ENCODE measurements around the gene DCST1.
A peak's percentile ranks its signal among the peaks of the same experiment; 100 is the strongest.

DCST1 gene

DNA sequence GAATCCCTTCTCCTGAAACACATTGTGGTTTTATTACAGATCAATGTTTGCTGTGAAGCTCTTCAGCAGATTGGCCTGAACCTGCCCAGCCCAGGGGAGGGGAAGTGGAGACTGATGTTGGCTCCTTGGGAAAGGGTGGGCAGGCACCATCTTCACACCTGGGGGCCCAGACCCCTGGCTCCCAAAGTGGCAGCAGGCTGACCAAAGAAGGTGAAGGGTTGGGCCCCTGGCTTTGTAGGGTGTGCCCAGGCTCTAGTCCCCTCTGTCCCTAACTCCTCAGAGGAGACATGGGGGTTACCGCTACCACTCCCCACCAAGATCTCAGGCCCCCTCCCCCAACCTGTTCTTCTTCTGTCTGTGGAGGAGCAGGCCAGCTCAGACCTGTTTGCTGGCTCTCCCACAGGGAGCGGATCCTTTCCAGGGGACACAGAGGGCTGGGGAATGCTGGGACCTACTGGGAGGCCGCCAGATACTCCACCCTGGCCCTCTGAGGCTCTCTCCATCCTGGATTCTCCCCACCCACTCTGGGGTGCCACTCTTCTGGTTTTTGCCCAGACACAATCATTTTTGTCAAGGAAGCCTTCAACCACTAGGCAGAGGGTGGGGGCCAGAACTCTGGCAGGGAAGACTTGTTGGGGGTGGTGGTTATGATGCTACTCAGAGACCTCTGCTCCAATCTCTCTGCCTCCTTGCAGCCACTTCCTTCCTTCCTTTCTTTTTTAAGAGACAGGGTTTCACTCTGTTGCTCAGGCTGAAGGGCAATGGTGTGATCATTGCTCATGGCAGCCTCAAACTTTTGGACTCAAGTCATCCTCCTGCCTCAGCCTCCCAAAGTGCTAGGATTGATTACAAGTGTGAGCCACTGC lies 40.0 kb downstream of the DCST1 start:
- DNase-seq: no peak

DNA sequence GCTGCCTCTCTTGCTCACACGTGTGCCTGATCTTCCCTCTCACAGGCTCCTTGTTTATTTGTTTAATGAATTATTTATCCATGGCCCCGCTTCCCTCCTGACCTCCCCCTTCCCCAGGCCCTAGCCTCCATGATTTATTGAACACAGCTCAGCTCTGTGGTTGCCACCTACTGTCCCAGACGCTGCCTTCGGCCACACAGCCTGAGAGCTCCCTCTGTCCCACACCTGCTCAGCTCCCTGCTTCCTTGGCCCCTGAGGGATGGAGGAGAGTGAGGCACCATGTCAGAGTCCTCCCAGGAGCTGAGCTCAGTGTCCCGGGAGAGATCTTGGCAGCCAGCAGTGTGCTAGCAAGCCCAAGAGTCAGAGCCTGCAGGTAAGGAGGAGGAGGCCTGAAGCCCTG lies 41.9 kb downstream of the DCST1 start:
- no peak for DNase-seq

DNA sequence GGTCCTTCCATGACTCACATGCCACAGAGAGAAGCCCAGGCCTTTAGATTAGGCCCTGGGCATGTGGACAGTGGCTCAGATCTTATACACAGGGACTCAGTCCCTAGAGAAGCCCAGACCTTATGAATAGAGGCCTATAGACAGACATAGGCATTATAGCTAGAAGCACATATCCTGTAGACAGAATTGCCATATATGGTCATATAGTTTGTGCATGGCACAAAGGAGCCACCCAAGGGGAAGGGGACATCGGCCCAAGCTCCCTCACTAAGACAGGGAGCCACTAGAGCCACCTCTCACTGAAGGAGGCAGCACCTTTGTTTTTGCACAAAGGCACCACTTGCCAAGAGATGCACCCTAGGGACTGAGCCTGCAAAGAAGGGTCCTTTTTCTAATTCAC lies 42.7 kb downstream of the DCST1 start:
- no peak for DNase-seq

DNA sequence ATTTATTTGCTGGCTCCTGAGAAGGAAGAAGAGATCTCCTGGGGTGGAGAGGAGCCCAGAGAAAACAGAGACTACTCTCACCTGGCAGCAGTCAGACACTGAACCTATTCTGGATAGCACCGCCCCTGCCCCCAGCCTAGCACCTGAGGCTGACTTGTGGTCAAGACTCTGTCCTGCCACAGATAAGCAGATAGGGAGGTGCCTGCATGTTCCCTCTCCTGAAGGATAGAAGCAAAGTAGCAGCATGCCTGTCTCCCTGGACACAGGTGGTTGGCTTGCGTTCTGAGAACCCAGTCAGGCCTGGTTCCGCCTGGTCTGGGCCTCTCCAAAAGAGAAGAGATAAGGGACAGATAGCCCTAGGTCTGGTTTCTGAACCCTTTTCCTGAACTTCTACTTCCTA lies 43.7 kb downstream of the DCST1 start:
- DNase-seq: no peak

DNA sequence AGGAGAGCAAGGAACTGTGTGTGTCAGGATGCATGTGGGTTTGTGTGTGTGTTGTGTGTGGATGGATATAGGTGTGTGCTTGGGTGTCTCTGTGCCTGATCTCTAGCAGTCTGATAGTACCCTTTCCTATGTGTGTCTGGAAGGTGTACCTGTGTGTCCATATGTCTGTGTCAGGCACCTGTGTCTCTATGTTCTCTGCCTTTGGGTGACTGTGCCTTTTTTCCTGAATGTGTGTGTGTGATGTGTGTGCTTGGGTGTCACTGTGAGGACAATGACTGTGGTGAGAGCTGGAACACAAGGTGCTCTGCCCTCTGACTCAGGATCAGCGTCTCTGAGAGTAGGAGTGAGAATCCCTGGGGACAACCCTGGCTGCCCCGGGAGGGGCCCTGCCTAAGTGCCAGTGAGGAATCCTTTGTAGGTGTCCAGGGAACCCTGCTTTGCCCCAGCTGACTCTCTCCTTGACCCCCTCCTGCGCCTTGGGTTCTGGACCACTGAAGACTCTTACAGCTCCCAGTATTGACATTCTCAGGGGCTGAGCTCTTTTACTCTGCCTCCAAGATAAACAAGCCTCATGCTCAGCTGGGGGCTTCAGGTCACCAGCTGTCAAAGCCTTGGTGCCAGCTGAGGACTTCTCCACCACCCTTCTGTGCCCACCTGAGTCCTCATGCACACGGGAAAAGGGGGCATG lies 44.3 kb downstream of the DCST1 start:
- DNase-seq: no peak

DNA sequence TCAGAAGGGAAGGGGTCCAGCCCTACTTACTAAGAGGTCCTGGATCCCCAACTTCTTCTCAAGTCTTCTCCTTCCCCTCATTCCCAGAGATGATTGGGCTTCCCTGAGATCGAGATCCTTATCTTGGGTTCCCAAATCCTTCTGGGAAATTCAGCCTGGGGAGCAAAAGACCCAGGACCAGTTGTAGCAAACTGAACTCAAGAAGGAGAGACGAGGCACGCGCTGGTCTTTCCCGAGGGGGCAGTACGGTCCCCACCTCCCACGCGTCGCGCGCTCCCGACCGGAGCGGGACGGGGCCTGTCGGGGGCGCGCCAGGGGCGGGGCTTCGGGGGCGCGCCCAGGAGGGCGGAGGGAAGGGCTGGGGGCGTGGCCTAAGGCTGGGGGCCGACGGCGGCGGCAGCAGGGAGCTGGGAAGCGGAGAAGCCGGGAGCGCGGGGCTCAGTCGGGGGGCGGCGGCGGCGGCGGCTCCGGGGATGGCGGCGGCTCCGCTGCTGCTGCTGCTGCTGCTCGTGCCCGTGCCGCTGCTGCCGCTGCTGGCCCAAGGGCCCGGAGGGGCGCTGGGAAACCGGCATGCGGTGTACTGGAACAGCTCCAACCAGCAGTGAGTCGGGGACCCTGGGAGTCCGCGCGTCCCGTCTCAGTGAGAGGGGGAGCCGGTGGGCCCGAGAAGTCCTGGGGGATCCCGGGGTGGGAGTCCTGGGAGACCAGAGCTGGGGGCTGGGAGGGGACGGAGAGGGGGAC lies 45.0 kb downstream of the DCST1 start, which contains the start of gene EFNA3:
Gene EFNA3, plus strand, starts transcription at position 369 of the 741 bp plus-strand sequence. Its CDS starts 105 bp downstream, at position 474.
- peak; percentile 63 to 72 for DNase-seq

DNA sequence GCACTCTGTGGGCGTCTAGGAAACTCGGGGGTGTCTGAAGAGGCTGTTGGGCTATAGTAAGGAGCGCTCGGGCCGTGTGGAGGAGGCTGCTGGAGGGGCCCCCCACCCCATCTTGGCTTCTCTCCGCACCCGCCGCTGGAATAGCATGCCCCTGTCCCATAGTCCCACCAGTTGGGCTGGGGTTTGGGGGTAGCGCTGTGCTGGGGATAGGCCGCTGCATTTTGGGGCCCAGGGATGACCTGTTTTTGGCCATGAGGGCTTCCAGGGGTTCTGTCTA lies 45.5 kb downstream of the DCST1 start:
- DNase-seq: no peak

DNA sequence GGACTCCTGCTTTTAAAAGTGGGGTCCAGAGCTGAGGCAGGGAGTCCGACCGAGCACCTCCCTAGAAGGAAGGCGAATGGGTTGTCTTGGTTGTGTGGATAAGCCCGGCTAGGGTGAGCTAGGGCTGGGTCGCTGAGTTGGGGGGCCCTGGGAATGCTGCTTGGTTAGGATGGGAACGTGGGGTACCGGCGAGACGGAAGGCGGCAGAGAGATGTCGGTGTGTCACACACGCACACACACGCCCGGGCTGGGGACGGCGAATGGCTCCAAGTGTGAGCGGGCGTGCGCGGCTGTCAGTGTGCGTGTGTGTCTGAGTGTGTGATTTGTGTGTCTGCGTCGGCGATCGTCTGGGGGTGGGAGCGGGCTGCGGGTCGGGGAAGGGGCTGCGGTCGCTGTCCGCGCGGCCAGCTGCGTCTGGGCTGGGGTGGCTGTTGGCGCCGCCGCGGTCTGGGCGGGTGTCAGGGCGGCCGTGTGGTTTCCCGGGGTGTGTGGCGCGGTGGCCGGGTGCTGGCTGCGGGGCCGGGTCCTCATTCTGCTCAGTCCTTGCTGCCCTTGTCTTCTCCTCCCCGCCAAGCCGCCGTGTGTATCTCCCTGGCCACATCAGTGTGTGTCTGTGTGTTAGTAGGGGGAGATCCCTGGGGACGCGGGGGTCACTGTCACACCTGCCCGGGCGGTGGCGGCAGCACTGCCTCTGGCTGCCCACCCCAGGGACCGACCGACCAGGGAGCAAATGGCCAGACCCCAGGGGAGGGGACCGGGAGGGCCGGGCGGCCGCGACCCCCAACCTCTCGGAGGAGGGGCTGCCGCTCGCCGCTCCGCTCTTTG lies 46.1 kb downstream of the DCST1 start:
- DNase-seq: no peak

DNA sequence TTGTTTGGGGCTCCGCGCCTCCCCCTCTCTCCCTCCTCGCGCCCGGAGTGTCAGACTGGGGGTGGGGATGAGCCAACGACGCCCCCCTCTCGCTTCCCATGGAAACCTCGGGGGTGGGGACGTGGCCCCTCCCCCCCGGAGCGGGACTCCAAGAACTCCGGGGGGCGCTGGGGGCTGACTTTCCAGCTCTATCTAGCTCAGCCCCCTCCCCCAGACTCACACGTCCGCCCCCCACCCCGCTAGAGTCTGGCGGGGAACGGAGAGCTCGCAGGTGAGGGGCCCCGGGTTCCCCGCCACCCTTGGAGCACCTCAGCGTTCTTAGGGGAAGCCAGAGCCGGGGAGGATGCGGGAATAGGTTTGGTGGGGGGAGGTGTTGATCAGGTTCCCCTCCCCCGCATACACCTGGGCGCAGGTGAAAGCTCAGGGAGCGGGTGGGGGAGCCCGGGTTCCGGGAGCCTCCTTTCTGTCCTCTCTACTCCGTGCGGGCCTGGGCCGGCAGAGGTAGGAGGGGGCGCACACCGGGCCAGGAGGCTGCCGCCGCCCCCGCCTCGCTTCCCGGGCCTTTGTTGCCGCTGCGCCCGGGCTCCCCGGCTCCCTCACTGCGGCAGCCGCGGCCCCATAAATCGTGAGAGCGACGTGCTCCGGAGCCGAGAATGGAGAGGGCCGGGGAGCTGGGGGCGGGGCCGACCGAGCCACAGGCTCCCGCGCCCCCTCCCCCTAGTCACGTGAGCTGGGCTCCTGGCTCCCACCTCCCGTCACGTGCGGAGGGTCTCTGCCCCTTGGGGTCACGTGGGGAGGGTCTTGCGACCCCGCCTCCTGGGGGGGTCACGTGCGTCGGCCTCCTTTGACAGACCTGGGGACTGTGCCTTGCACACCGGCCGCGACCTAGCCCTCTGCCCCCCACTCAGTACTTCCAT lies 46.9 kb downstream of the DCST1 start:
- DNase-seq: no peak

DNA sequence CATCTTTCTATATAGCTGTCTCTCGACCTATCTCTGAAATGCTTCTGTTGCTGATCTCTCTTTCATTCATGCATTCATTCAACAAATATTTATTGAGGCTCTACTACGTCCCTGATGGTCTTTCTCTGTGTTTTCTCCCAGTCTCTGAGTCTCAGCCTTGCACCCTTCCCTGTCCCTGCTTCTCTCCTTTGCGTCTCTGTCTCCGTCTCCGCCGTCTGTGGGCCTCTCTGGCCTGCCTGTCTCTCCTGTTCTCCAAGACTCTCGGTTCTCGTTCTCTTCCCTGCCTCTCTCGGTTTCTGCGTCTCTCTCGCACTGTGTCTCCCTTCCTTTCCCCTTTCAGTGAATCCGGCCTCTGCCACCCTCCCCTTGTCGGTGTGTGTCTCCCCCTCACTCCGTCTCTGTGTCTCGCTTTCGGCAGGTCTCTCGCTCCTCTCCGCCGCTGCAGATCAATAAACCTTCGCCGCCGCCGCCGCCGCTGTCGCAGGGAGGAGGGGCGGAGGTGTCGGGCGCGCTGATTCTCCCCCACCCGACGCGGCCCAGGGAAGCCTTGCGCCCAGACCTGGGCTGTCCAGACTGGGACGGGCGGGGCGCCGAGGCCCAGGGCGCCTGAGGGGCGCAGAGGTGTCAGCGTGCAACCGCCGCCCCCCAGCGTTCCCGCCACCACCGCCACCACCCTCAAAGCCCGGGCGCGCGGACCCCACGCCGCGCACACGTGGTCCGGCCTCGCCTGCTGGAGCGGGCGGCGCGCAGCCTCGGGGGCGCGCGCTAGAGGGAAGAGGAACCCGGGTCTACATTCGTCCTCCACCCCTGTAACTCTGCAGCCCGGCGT lies 48.1 kb downstream of the DCST1 start:
- DNase-seq: peak in 1 of 2 donors; percentile 36

DNA sequence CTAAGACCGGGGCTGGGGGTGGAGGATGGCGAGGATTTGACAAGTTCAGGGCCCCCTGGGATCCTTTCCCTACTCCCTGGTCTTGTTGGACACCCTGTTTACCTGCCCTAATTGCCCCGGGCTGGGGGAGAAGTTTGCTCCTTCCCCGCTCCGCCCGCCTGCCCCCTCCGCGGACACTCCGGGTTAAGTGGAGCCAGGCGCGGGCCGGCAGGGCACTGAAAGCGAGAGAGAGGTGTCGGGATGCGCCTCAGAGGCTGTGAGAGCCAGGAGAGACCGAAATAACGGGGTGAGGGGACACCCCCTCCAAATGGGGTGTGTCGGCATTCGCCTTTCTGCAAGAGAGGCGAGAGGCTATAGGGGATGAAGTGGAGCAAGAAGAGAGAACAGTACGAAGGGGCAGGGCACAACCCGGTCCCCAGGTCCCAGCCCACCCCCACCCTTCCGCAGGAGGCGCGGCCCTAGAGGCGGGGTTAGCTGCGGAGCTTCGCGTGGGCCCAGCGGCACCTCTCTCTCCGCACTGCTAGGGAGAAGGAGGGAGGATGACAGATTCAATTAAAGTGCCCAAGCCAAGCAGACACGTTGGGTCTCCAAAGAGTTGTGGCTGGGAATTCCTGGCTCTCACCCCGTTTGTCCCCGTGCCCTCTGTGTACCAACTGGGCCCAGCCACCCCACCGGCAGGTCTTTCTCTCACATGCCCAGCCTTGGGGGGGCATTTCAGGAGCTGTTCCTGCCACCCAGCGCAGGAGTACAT lies 48.9 kb downstream of the DCST1 start:
- DNase-seq: no peak

DNA sequence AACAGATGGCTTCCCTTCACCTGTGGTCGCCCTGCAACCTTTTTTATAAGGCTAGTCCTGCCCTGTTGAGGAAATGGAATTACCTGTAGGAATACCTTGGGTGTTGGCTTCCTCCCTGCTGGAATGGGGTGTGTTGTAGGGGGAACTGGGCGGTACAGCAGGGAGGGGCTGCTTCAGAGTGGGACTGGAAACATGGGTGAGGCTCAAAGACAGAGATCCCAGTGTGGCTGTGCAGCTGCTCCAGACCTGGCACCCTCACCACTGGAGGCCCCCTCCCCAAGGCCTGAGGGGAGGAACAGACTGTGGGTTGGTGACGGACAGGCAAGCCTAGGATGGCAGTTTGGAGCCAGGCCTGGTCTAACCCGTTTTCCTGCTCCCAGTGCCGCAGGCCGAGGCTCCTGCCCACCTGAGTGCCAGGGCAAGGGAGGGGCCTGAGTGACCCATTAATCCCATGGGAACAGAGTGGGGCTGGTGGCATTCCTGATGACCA lies 49.5 kb downstream of the DCST1 start:
- no peak for DNase-seq

DNA sequence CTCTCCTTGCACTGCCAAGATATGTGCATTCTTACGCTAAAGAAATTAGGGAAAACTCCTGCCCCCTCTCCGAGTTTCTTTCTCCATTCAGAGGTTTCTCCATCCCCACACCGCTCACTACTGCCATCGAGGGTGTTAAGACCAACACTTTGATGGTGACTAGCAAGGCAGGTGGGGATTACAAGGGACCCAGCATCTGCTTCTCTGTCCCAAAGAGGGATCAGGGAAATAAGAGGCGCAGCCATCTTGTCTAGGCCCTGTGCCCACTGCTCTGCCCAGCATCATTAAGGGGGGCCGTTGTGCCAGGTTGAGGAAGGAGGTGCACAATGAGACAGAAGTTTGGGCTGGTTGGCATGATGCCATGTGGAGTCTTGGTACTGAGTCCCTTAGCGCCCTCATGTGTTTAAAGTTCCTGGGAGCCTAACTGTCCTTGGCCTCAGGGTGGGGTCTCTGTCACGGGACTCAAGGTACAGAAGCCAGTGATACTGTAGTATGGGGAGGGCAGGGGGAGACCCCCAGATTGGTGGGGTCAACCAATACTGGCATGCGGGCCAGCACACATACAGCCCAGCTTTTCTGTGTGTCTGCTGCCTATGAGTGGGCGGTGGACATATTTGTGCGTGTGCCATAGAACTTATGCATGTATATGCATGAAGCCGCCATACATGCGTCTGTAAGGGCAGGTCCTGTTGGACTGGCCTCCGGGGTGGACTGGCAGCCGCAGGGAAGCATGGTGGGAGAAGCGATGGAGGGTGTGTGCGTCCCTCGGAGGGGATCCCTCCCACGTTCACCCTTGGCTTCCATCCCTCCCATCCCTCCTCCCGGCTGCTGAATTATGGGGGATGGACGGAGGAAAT lies 50.5 kb downstream of the DCST1 start:
- DNase-seq: no peak

DNA sequence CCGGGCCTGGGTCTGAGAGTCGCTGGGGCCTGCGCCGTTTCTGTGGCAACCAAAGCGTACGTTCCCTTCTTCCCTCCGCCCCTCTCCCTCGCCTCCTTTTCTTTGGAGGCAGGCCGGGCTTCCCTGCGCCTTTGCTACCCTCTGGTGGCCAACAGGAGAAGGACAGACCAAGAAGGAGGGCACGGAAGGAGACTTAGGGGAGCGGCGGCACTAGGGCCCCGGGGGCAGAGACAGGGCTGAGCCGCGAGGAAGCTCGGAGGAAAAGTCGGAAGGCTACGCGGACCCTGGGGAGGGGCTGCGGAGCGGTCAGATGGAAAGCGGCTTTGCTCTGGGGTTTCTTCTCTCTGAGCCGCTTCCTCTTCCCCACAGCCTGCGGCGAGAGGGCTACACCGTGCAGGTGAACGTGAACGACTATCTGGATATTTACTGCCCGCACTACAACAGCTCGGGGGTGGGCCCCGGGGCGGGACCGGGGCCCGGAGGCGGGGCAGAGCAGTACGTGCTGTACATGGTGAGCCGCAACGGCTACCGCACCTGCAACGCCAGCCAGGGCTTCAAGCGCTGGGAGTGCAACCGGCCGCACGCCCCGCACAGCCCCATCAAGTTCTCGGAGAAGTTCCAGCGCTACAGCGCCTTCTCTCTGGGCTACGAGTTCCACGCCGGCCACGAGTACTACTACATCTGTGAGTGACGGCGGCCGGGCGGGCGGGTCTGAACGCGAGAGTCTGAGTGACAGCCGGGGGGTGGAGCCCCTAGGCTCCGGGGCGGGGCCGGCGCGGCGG lies 51.3 kb downstream of the DCST1 start:
- DNase-seq: peak; percentile 91 to 92

DNA sequence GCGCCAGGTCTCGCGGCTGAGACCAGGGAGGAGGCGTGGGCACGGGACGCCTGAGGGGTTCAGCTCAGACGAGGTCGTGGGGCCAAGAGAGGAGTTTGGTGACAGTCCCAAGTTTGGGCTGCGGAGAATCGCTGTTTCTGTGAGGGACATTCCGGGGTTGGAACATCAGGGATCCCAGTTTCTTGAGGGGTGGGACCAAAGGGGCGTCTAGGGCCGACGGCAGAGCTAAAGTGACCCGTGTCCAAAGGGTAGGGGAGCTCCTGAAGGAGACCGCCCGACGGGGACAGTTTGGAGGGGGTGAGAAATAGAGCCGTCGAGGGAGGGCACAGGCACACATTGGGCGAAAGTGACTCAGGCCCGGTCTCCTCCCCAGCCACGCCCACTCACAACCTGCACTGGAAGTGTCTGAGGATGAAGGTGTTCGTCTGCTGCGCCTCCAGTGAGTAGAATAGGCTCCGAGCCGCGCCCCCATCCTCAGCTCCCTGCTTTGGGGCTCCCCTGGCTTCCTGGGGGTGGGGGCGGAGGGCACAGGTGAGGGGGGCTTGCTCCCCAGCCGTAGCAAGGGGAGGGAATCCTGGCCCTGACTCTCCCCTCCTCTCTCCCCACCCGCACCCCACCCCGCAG lies 52.0 kb downstream of the DCST1 start:
- peak; percentile 40 to 57 for DNase-seq

DNA sequence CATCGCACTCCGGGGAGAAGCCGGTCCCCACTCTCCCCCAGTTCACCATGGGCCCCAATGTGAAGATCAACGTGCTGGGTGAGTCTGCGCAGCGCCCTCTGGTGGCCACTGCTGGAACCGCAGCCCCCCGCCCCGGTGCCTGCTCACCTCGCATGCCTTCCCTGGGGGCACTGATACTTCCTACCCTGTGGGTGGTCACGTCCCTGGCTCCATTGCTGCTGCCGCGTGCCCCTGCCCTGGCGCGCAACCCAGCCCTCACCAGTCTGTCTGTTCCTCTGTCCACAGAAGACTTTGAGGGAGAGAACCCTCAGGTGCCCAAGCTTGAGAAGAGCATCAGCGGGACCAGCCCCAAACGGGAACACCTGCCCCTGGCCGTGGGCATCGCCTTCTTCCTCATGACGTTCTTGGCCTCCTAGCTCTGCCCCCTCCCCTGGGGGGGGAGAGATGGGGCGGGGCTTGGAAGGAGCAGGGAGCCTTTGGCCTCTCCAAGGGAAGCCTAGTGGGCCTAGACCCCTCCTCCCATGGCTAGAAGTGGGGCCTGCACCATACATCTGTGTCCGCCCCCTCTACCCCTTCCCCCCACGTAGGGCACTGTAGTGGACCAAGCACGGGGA lies 52.6 kb downstream of the DCST1 start:
- DNase-seq: peak; percentile 53 to 55
